Heart left ventricle (tissue), 16 donors: ENCODE data around the gene TM4SF20. TPM values are rescaled to one million over a fixed set of nuclear protein-coding genes. Genes with fewer than 3 reads are reported as not detected.

Experiments
- ATAC-seq, 4 donors: fragments of 200-7000 bp; cut with Tn5 transposase; one replicate each; pipeline ENCODE4 v1.9.1; 2020 to 2022; ENCODE audit warnings: moderate library complexity in 4 of 4, mild to moderate bottlenecking in 3 of 4, moderate number of reproducible peaks in 1 of 4
- DNase-seq, 5 donors: peaks; one replicate each; pipeline ENCODE4 v3.0.0-alpha.2; 2020
- H3K27ac ChIP-seq, 12 donors: fragments of 200-600 bp; sonication (generic) in 4 of 12; one replicate each; pipeline versions ENCODE4 v1.5.0 to v1.8.0; 2016 to 2022; ENCODE audit warnings: mild to moderate bottlenecking in 2 of 12
- H3K27me3 ChIP-seq, 9 donors: fragments of 200-600 bp; sonication (generic) in 2 of 9; one replicate each; pipeline versions ENCODE4 v1.5.1 to v1.8.0; 2016 to 2022; ENCODE audit warnings: mild to moderate bottlenecking in 3 of 9
- H3K36me3 ChIP-seq, 9 donors: fragments of 200-600 bp; sonication (generic) in 2 of 9; one replicate each; pipeline versions ENCODE4 v1.5.0 to v1.8.0; 2018 to 2022; ENCODE audit warnings: mild to moderate bottlenecking in 2 of 9
- H3K4me1 ChIP-seq, 12 donors: fragments of 200-600 bp; sonication (generic) in 4 of 12; one replicate each; pipeline versions ENCODE4 v1.5.0 to v1.8.0; 2016 to 2022; ENCODE audit warnings: mild to moderate bottlenecking in 3 of 12
- H3K4me3 ChIP-seq, 12 donors: fragments of 200-600 bp; sonication (generic) in 4 of 12; one replicate each; pipeline versions ENCODE4 v1.5.0 to v1.8.0; 2017 to 2022; ENCODE audit warnings: mild to moderate bottlenecking in 9 of 12, moderate library complexity in 4 of 12
- H3K9me3 ChIP-seq, 12 donors: fragments of 200-600 bp; sonication (generic) in 4 of 12; one replicate each; pipeline versions ENCODE4 v1.5.0 to v1.8.0; 2016 to 2022; ENCODE audit warnings: mild to moderate bottlenecking in 1 of 12
- CTCF ChIP-seq, 12 donors: fragments of 200-600 bp; sonication (generic) in 4 of 12; IDR thresholded peaks; one replicate each; pipeline versions ENCODE4 v1.5.0 to v1.8.0; 2018 to 2022; ENCODE audit warnings: antibody characterized with exemption in 12 of 12, mild to moderate bottlenecking in 5 of 12
- POLR2A ChIP-seq, 2 donors: fragments of 450-650 bp; IDR thresholded peaks; one replicate each; pipeline ENCODE4 v1.6.1; 2017; ENCODE audit warnings: antibody characterized with exemption in 2 of 2, mild to moderate bottlenecking in 2 of 2, moderate library complexity in 2 of 2
- WGBS, 4 donors: extraction: QIAGEN DNeasy Blood & Tissue Kit in 2 of 4; methylation state at CpG; one replicate each; pipeline versions ENCODE4 v1.1.5 to v1.1.7; 2013 to 2018; 5-methylcytosine and 5-hydroxymethylcytosine counted together
- intact Hi-C, 10 donors: fragments of 100-400 bp; cut with DNase I; formaldehyde crosslinking; loops; one replicate each; pipeline versions ENCODE4 v1.11.1 to v1.14.2; 2022
- polyA plus RNA-seq, 2 donors: library from polyadenylated mRNA; stranded (reverse); fragments of 200-250 nt; gene quantifications; one replicate each; pipeline ENCODE4 v1.2.3, GENCODE V29; 2013
- total RNA-seq, 9 donors: library from RNA; depleted of rRNA in 2 of 9; stranded (reverse); fragments of >200 nt in 2 of 9; fragmentation: NEBNext Ultra II Directional in 3 of 9; extraction: Animal tissue kit (Norgen Biotek cat#: 25700) in 3 of 9; gene quantifications; one replicate each; pipeline versions ENCODE4 v1.1.0 to v1.2.4, GENCODE V29; 2016 to 2023
- donor health status: ischemic (EF 13 %, LVEDD 7.1; RV severe dilation, severe dysfunction).
- donor health status: healthy with polysubstance abuse.
- donor health status: DM: no; HTN: yes; CAD: no.
- donor health status: DM: no; HTN: no; CAD: no.
- donor health status: ischemic (EF 25% LVEDD 6.9; RV normal size, moderate dysfunction).
- donor health status: ischemic (EF 25% LVEDD 5.7; RV mildly dilated, moderate dysfunction).
- donor health status: healthy.
- donor health status: DM: yes; HTN: yes; CAD: no.
- donor health status: ischemic (EF 35%, LVEDD 5.7; RV mildly dilated, moderate dysfunction).
- donor health status: nonischemic (EF 11% LVEDD 7.7; RV severe dilation, severe dysfunction).
- donor health status: DM: yes; HTN: yes; CAD: no.
- donor health status: PGD.
- donor health status: ischemic (EF 29% LVEDD 5.4; RV normal size, mild dysfunction).
- donor health status: nonischemic (EF 23%, LVEDD 6.1; RV moderate dilation, normal function).

TM4SF20 gene
- total and polyA plus RNA-seq, 11 donors, result not detected

GRCh38 chr2:227420087-227421052 is 41.3 kb upstream of the TM4SF20 start:
- Histone ChIP-seq H3K27me3 (no peaks in the 10 kb centered on the region), H3K9me3 (no peaks in the 10 kb centered on the region), H3K27ac (no peak overlapping the region), H3K36me3 (no peaks in the 10 kb centered on the region), H3K4me1 (peaks cover 0 to 24% (median 0%) of the 10 kb centered on the region in 12 donors), H3K4me3 (no peak overlapping the region)
- TF ChIP-seq POLR2A (IDR thresholded peaks at IDR 0.05) (no peak), CTCF (IDR thresholded peaks at IDR 0.05) (no peak)
- DNase-seq, result no peak
- intact Hi-C loops, result no loop called here
- WGBS, 4 donors, result 84 to 88% (median 85%) methylated on average over 15 of the region's 15 CpGs
- ATAC-seq, result no peak

DNA sequence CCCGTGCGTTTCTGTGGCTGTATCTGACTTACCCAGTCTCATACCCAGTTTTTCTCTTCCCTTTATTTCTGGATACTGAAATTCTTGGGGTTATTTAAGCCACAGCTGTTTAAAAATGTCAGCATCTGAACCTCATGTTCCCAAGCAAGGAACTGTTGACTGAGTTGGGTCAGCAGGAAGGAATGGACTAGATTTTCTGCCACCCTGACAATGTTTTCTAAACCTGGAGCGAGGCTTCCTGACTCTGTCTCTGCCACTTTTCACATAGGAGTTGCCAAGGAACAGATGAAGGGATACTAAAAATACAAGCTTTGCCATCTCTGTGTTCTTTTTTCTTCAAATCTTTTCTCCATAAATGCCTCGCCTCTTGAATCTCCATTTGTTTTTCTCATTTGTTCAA is 37.6 kb upstream of the TM4SF20 start:
- intact Hi-C loops, result no loop called here
- Histone ChIP-seq H3K4me3 (no peak overlapping the region), H3K27me3 (no peaks in the 10 kb centered on the region), H3K27ac (peak overlapping the region; percentile 11 to 89 (median 46)), H3K36me3 (no peaks in the 10 kb centered on the region), H3K9me3 (no peaks in the 10 kb centered on the region), H3K4me1 (peaks cover 0 to 53% (median 3%) of the 10 kb centered on the region in 12 donors)
- no peak for DNase-seq
- peak in 2 of 4 donors; percentile 11 to 14 for ATAC-seq
- WGBS, 4 donors, result 75 to 86% (median 85%) methylated on average over 4 of the region's 4 CpGs
- TF ChIP-seq CTCF (IDR thresholded peaks at IDR 0.05) (no peak), POLR2A (IDR thresholded peaks at IDR 0.05) (no peak)

DNA sequence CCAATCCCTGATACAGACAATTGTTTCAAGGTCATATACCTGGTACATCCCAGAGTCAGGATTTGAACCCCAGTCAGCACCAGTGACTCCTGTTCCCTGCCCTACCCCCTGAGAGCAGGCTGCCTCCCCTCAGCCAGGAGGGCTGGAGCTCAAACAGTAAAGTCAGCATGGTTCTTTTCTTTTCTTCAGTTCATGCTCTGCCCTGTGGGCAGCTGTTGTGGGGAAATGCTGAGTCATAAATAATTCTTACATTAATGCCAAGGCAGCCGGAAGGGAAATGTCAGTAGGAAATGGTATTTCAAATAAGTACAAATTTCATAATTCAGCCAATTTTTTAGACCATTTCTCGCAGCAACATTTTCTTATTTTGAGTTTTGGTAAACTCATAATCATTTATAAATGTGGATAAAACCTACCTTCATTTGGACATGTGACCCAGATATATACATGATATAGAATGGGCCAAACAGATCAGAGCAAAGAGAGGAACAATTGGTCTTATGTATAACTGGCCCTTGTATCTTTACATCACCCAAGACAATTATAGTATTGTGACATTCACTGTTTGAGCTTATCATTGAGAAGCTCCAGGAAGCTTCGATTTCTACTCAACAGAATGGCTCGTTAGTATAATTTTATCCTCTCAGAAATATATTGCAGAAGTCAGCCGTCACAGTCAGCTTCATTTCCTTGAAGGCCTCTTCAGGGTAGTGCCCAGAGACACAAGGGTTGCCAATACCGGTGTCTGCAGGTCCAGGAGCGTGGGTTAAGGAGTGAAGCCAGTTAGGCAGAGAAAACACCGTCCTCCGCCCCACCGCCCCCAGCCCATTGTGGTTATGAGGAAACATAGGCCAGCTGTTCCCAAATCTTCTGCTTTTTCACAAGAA is 36.7 kb upstream of the TM4SF20 start:
- peak; percentile 34 to 69 (median 59) for DNase-seq

More for the DNA sequence above, 36.7 kb upstream of the TM4SF20 start:
- no peaks in the 10 kb centered on the region for H3K36me3 ChIP-seq
- H3K4me1 ChIP-seq, result peaks cover 0 to 61% (median 3%) of the 10 kb centered on the region in 12 donors
- no peaks in the 10 kb centered on the region for H3K9me3 ChIP-seq
- peak; percentile 72 to 93 (median 83) for ATAC-seq
- H3K4me3 ChIP-seq, result no peak overlapping the region
- H3K27ac ChIP-seq, result peak overlapping the region; percentile 16 to 89 (median 52)
- TF ChIP-seq POLR2A (IDR thresholded peaks at IDR 0.05) (no peak), CTCF (IDR thresholded peaks at IDR 0.05) (no peak)
- intact Hi-C loops, result no loop called here
- 57 to 69% (median 60%) methylated on average over 10 of the region's 10 CpGs for WGBS, 4 donors
- no peaks in the 10 kb centered on the region for H3K27me3 ChIP-seq
